Mucosa of descending colon (tissue), 3 donors: ENCODE data around the gene TOGARAM2. TPM values are rescaled to one million over a fixed set of nuclear protein-coding genes. Genes with fewer than 3 reads are reported as not detected.
A peak's percentile ranks its signal among the peaks of the same experiment; 100 is the strongest.

Source experiments
- ATAC-seq: fragments of 200-7000 bp; cut with Tn5 transposase; one replicate; pipeline ENCODE4 v1.9.1; 2020; ENCODE audit warnings: mild to moderate bottlenecking, moderate library complexity
- DNase-seq, 3 donors: peaks; one replicate each; pipeline ENCODE4 v3.0.0-alpha.2; 2020
- H3K36me3 ChIP-seq: fragments of 200-600 bp; one replicate; pipeline ENCODE4 v1.8.0; 2021; ENCODE audit warnings: low read depth, mild to moderate bottlenecking
- H3K4me1 ChIP-seq: fragments of 200-600 bp; one replicate; pipeline ENCODE4 v1.8.0; 2021; ENCODE audit warnings: low read depth, mild to moderate bottlenecking
- H3K4me3 ChIP-seq: fragments of 200-600 bp; one replicate; pipeline ENCODE4 v1.8.0; 2021; ENCODE audit warnings: mild to moderate bottlenecking
- H3K9me3 ChIP-seq: fragments of 200-600 bp; one replicate; pipeline ENCODE4 v1.8.0; 2021; ENCODE audit warnings: mild to moderate bottlenecking
- CTCF ChIP-seq: fragments of 200-600 bp; IDR thresholded peaks from one replicate; pipeline ENCODE4 v1.8.0; 2022; ENCODE audit warnings: antibody characterized with exemption, mild to moderate bottlenecking
- intact Hi-C, 2 donors: fragments of 100-400 bp; cut with DNase I in 1 of 2; cut with micrococcal nuclease in 1 of 2; formaldehyde crosslinking; loops; one replicate each; pipeline versions ENCODE4 v1.11.0 to v1.11.1; 2022; cut with DNase I, micrococcal nuclease
- total RNA-seq, 3 donors: library from RNA; stranded (reverse); fragmentation: NEBNext Ultra II Directional in 2 of 3; extraction: Animal tissue kit (Norgen Biotek cat#: 25700) in 2 of 3; gene quantifications; one replicate each; pipeline versions ENCODE4 v1.2.1 to v1.2.4, GENCODE V29; 2021 to 2023
- donor health status: DM: no; HTN: no; CAD: no; lungs with moderate emphysema.
- donor health status: DM: no; HTN: no; CAD: no.
- donor health status: DM: no; HTN: yes; CAD: no.

Gene TOGARAM2
- total RNA-seq, 3 donors from 2014 or later = 0.58 to 3.2 (median 0.81) TPM

- Histone ChIP-seq H3K9me3 (no peaks in the 10 kb centered on the region), H3K36me3 (no peaks in the 10 kb centered on the region), H3K4me1 (peaks cover 24% of the 10 kb centered on the region), H3K4me3 (no peak overlapping the region)
- no peak for ATAC-seq
- no peak for TF ChIP-seq CTCF
- intact Hi-C loops = loop anchor here (5.0 to 10.0 kb wide), 2 partner anchors 242 to 889 kb away; no protein-coding TSS in a partner anchor
- DNase-seq = no peak
Observed at GRCh38 chr2:28955467-28955866, 25.6 kb upstream of the TOGARAM2 start.

- TF ChIP-seq CTCF = no peak
Observed at GRCh38 chr2:28956415-28956826, 24.7 kb upstream of the TOGARAM2 start.

GRCh38 chr2:28956890-28957289, 24.2 kb upstream of the TOGARAM2 start:
- peak in 1 of 3 donors; percentile 50 for DNase-seq
- intact Hi-C loops = loop anchor here (5.0 to 10.0 kb wide), 2 partner anchors 240 to 888 kb away; no protein-coding TSS in a partner anchor
- H3K4me1 ChIP-seq = peaks cover 18% of the 10 kb centered on the region
- no peak for ATAC-seq
- no peaks in the 10 kb centered on the region for H3K9me3 ChIP-seq
- H3K36me3 ChIP-seq = no peaks in the 10 kb centered on the region
- peak; percentile 66 for TF ChIP-seq CTCF
- no peak overlapping the region for H3K4me3 ChIP-seq

More at GRCh38 chr2:28956415-28956826, 24.7 kb upstream of the TOGARAM2 start:
- peaks cover 23% of the 10 kb centered on the region for H3K4me1 ChIP-seq
- no peaks in the 10 kb centered on the region for H3K36me3 ChIP-seq
- H3K9me3 ChIP-seq = no peaks in the 10 kb centered on the region
- H3K4me3 ChIP-seq = no peak overlapping the region
- no peak for ATAC-seq
- intact Hi-C loops = loop anchor here (5.0 to 10.0 kb wide), 2 partner anchors 241 to 888 kb away; no protein-coding TSS in a partner anchor
- DNase-seq = peak in 1 of 3 donors; percentile 37

- DNase-seq (peak in 2 of 3 donors; percentile 39 to 69), ATAC-seq (peak; percentile 88)
- TF ChIP-seq CTCF = peak; percentile 35
- intact Hi-C loops = loop anchor here (1.0 to 10.0 kb wide), 3 partner anchors 238 to 886 kb away; no protein-coding TSS in a partner anchor
- Histone ChIP-seq H3K4me1 (peaks cover 9% of the 10 kb centered on the region), H3K36me3 (no peaks in the 10 kb centered on the region), H3K9me3 (no peaks in the 10 kb centered on the region), H3K4me3 (no peak overlapping the region)
Observed at GRCh38 chr2:28958689-28959088, 22.4 kb upstream of the TOGARAM2 start.

- peaks cover 9% of the 10 kb centered on the region for H3K4me1 ChIP-seq
- intact Hi-C loops = no loop called here
- no peaks in the 10 kb centered on the region for H3K36me3 ChIP-seq
- no peak for DNase-seq
- no peaks in the 10 kb centered on the region for H3K9me3 ChIP-seq
- no peak for TF ChIP-seq CTCF
- ATAC-seq = no peak
- no peak overlapping the region for H3K4me3 ChIP-seq
Observed at GRCh38 chr2:28960401-28960800, 20.7 kb upstream of the TOGARAM2 start.
